HCT116 (cell line): ENCODE data around the gene ANKRD13B. TPM values are rescaled to one million over a fixed set of nuclear protein-coding genes. Genes with fewer than 3 reads are reported as not detected.

Experiments used
- ATAC-seq: fragments of 200-7000 bp; cut with Tn5 transposase; 2 replicates; pipeline ENCODE4 v1.9.1; 2020; ENCODE audit warnings: mild to moderate bottlenecking, moderate library complexity
- BruUV-seq: library from RNA; stranded (reverse); fragments of 400-500 nt; replicated peaks from 2 replicates; lab custom pipeline; 2021; lab: Mats Ljungman, UMichigan
- CTCF ChIA-PET: fragments of 300-600 bp; sonication (Branson Sonifier 250); formaldehyde crosslinking; loops from one replicate; lab custom pipeline; 2021; ENCODE audit warnings: antibody characterized with exemption; lab: Charles Lee
- POLR2A ChIA-PET: fragments of 300-600, 350-600 bp; sonication (Branson Sonifier 250); formaldehyde crosslinking; loops from one replicate; lab custom pipeline; 2021; ENCODE audit warnings: antibody characterized with exemption; lab: Charles Lee
- RAD21 ChIA-PET, 2 experiments: fragments of 300-600 bp; sonication (Branson Sonifier 250); formaldehyde crosslinking; loops; one replicate each; lab custom pipeline; 2023; ENCODE audit warnings: low total read pairs in 2 of 2; ENCODE audit not compliant: uncharacterized antibody in 2 of 2, unreplicated experiment in 2 of 2, low non-redundant PET in 1 of 2; lab: Charles Lee
- DNase-seq: peaks from one replicate; pipeline ENCODE4 v3.0.0-alpha.2; 2010; ENCODE audit warnings: low read depth, low spot score
- H2AFZ ChIP-seq: fragments of 200-600 bp; shearing (Covaris generic), sonication (generic); 2 replicates; pipeline ENCODE4 v1.6.1; 2017; ENCODE audit warnings: low read depth, mixed run types, mixed read lengths, antibody characterized with exemption, low read length; ENCODE audit not compliant: poor library complexity, severe bottlenecking
- H3K27ac ChIP-seq: 2 replicates; pipeline ENCODE4 v1.5.1; 2012; ENCODE audit warnings: low read depth, low read length
- H3K27me3 ChIP-seq: fragments of 200-600 bp; sonication (generic); 2 replicates; pipeline ENCODE4 v1.6.1; 2016; ENCODE audit warnings: mixed run types, low read length, mixed read lengths; ENCODE audit not compliant: insufficient read depth
- H3K36me3 ChIP-seq, 2 experiments: fragments of 200-500 bp in 1 of 2; fragments of 200-600 bp in 1 of 2; sonication (Bioruptor generic) in 1 of 2; sonication (generic) in 1 of 2; 2 replicates each; pipeline versions ENCODE4 v1.5.1 to v1.6.1; 2014 to 2016; ENCODE audit warnings: low read length in 2 of 2, inconsistent platforms in 1 of 2, mixed read lengths in 1 of 2, mixed run types in 1 of 2; ENCODE audit not compliant: insufficient read depth in 2 of 2, control insufficient read depth in 1 of 2
- H3K4me1 ChIP-seq, 2 experiments: fragments of 200-600 bp in 1 of 2; sonication (generic) in 1 of 2; 2 replicates each; pipeline versions ENCODE4 v1.5.1 to v1.6.1; 2012 to 2017; ENCODE audit warnings: low read length in 2 of 2, inconsistent platforms in 1 of 2, mild to moderate bottlenecking in 1 of 2, mixed read lengths in 1 of 2, mixed run types in 1 of 2, moderate library complexity in 1 of 2; ENCODE audit not compliant: insufficient read depth in 2 of 2, control insufficient read depth in 1 of 2
- H3K4me2 ChIP-seq: fragments of 200-600 bp; sonication (generic); 2 replicates; pipeline ENCODE4 v1.6.1; 2017; ENCODE audit warnings: mixed run types, low read length, mixed read lengths
- H3K4me3 ChIP-seq, 2 experiments: fragments of 200-600 bp in 1 of 2; sonication (generic) in 1 of 2; replicated peaks in 1 of 2; 2 replicates each; pipeline ENCODE4 v1.5.1; 2011 to 2016; ENCODE audit warnings: low read length in 2 of 2, control low read depth in 1 of 2, low read depth in 1 of 2, mild to moderate bottlenecking in 1 of 2, mixed read lengths in 1 of 2, mixed run types in 1 of 2
- H3K79me2 ChIP-seq: fragments of 200-600 bp; sonication (generic); 2 replicates; pipeline ENCODE4 v1.6.1; 2017; ENCODE audit warnings: mild to moderate bottlenecking, mixed run types, low read length, moderate library complexity, mixed read lengths; ENCODE audit not compliant: insufficient read depth
- H3K9ac ChIP-seq: fragments of 200-600 bp; sonication (generic); 2 replicates; pipeline ENCODE4 v1.6.1; 2016; ENCODE audit warnings: low read length, mixed read lengths
- H3K9me2 ChIP-seq: fragments of 200-600 bp; sonication (generic), shearing (Covaris generic); 2 replicates; pipeline ENCODE4 v1.6.1; 2017; ENCODE audit warnings: mixed run types, mild to moderate bottlenecking, moderate library complexity; ENCODE audit not compliant: insufficient read depth
- H3K9me3 ChIP-seq, 2 experiments: fragments of 200-500 bp in 1 of 2; fragments of 200-600 bp in 1 of 2; sonication (Bioruptor generic) in 1 of 2; sonication (generic) in 1 of 2; 2 replicates each; pipeline ENCODE4 v1.6.1; 2014 to 2017; ENCODE audit warnings: low read length in 2 of 2, mixed read lengths in 2 of 2, inconsistent platforms in 1 of 2, low read depth in 1 of 2, mild to moderate bottlenecking in 1 of 2, mixed run types in 1 of 2, moderate library complexity in 1 of 2; ENCODE audit not compliant: control insufficient read depth in 1 of 2, insufficient read depth in 1 of 2
- H4K20me1 ChIP-seq: fragments of 200-600 bp; sonication (generic), shearing (Covaris generic); 2 replicates; pipeline ENCODE4 v1.6.1; 2017; ENCODE audit warnings: mixed run types, mild to moderate bottlenecking, moderate library complexity; ENCODE audit not compliant: insufficient read depth
- ATF3 ChIP-seq: IDR thresholded peaks from 2 replicates; pipeline ENCODE4 v1.6.1; 2012
- CBX3 ChIP-seq: IDR thresholded peaks from 2 replicates; pipeline ENCODE4 v1.6.1; 2012; ENCODE audit warnings: low read depth
- CEBPB ChIP-seq: IDR thresholded peaks from 2 replicates; pipeline ENCODE4 v1.6.1; 2012; ENCODE audit warnings: low read depth
- CTCF ChIP-seq, 3 experiments: fragments of 200-600 bp in 1 of 3; sonication (generic) in 1 of 3; IDR thresholded peaks in 2 of 3; conservative IDR thresholded peaks in 1 of 3; 2 replicates each; pipeline ENCODE4 v1.5.1; 2012 to 2017; ENCODE audit warnings: low read depth in 2 of 3, low read length in 2 of 3, antibody characterized with exemption in 1 of 3, borderline replicate concordance in 1 of 3, control low read depth in 1 of 3, mild to moderate bottlenecking in 1 of 3, mixed read lengths in 1 of 3, mixed run types in 1 of 3, moderate library complexity in 1 of 3; ENCODE audit not compliant: insufficient read depth in 1 of 3
- ELF1 ChIP-seq: IDR thresholded peaks from 2 replicates; pipeline ENCODE4 v1.6.1; 2012; ENCODE audit warnings: low read depth, borderline replicate concordance
- EZH2 ChIP-seq: fragments of 200-600 bp; sonication (generic); IDR thresholded peaks from 2 replicates; pipeline ENCODE4 v1.6.1; 2017; ENCODE audit warnings: antibody characterized with exemption, mixed run types
- EZH2phosphoT487 ChIP-seq: fragments of 200-600 bp; IDR thresholded peaks from 2 replicates; pipeline ENCODE4 v1.6.1; 2018; ENCODE audit warnings: antibody characterized with exemption, borderline replicate concordance
- JUND ChIP-seq: IDR thresholded peaks from 2 replicates; pipeline ENCODE4 v1.6.1; 2012
- MAX ChIP-seq: IDR thresholded peaks from 2 replicates; pipeline ENCODE4 v1.6.1; 2012
- POLR2AphosphoS5 ChIP-seq: IDR thresholded peaks from 2 replicates; pipeline ENCODE4 v1.6.1; 2011; ENCODE audit warnings: mild to moderate bottlenecking, low read depth, low read length, moderate library complexity
- SIN3A ChIP-seq: IDR thresholded peaks from 2 replicates; pipeline ENCODE4 v1.6.1; 2012; ENCODE audit warnings: low read depth
- SP1 ChIP-seq: IDR thresholded peaks from 2 replicates; pipeline ENCODE4 v1.6.1; 2012; ENCODE audit warnings: low read depth
- YY1 ChIP-seq: IDR thresholded peaks from 2 replicates; pipeline ENCODE4 v1.6.1; 2011; ENCODE audit warnings: low read length, low read depth, moderate library complexity, mild to moderate bottlenecking; ENCODE audit not compliant: insufficient replicate concordance; ENCODE audit errors: extremely low read depth
- ZBTB33 ChIP-seq: IDR thresholded peaks from 2 replicates; pipeline ENCODE4 v1.6.1; 2011; ENCODE audit warnings: mild to moderate bottlenecking, low read length, moderate library complexity; ENCODE audit not compliant: insufficient replicate concordance; ENCODE audit errors: extremely low read depth
- ZFX ChIP-seq: fragments of 450-650 bp; IDR thresholded peaks from 2 replicates; pipeline ENCODE4 v1.6.1; 2017
- intact Hi-C: fragments of 100-400 bp; cut with micrococcal nuclease; formaldehyde crosslinking; loops from 2 replicates; pipeline ENCODE4 v1.10.0; 2022
- total RNA-seq: library from RNA; stranded (reverse); gene quantifications from one replicate; pipeline ENCODE4 v1.2.1, GENCODE V29; 2021; ENCODE audit not compliant: unreplicated experiment

The ANKRD13B gene
- total RNA-seq, 1 experiment from 2014 or later, result 27.4 TPM

DNA sequence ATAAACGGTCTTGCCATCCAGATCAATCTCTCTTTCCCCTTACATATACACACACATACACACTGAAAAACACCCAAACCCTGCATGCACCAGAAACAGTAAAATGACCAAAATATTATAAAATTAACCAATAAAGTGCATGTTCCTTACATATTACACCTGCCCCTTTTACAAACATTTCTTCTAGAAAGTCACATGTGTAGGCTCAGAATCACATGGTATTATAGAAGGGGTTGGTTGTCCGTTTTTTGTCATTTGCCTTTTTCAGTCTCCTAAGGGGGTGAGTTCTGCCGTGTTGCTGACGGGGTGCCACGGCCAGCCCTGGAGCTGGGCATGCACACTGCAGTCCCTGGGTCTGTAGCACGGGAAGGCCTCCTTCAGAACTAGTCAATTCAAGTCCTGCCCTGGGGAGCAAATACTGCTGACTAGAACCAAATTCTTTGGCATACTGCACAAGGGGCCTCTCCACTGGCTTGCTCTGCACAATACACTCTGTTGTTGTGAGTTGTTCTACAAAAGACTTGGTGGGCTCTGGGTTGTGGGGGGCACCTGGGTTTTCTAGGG, 37.8 kb downstream of the ANKRD13B start:
- intact Hi-C loops, result no loop called here
- no peak overlapping the region for H3K4me3 ChIP-seq
- ChIA-PET RAD21 (no interaction called here), POLR2A (no interaction called here), CTCF (interaction anchor here (1.8 kb wide), 1 partner anchor 13 kb away, joined by 4 read pairs; no protein-coding TSS in a partner anchor)
- H3K36me3 ChIP-seq, result peaks cover 0 to 2% of the 10 kb centered on the region in 2 experiments; a peak in 1 of 4 replicates
- H3K9me2 ChIP-seq, result no peaks in the 10 kb centered on the region
- peaks cover 0 to 2% of the 10 kb centered on the region in 2 experiments; a peak in 1 of 4 replicates for H3K4me1 ChIP-seq
- H3K9me3 ChIP-seq, result no peaks in the 10 kb centered on the region
- no peaks in the 10 kb centered on the region for H3K27me3 ChIP-seq
- BruUV-seq, result no TSS peak
- no peaks in the 10 kb centered on the region for H4K20me1 ChIP-seq
- no peak overlapping the region for H3K9ac ChIP-seq
- DNase-seq (no peak), ATAC-seq (no peak)
- no peak overlapping the region for H3K27ac ChIP-seq
- no peak overlapping the region for H3K4me2 ChIP-seq
- no peaks in the 10 kb centered on the region for H3K79me2 ChIP-seq
- no peak for TF ChIP-seq YY1
- no peak for TF ChIP-seq CBX3
- no peak for TF ChIP-seq ZFX
- TF ChIP-seq CTCF (IDR thresholded peaks at IDR 0.05 in 2 of 3, conservative IDR thresholded peaks at IDR 0.05 in 1 of 3; ENCODE audit: borderline replicate concordance in 1 of 3, insufficient read depth in 1 of 3, low read depth in 2 of 3, low read length in 2 of 3), result no peak
- TF ChIP-seq EZH2, result no peak
- no peak for TF ChIP-seq SP1
- TF ChIP-seq ATF3, result no peak
- no peak for TF ChIP-seq ZBTB33
- no peak for TF ChIP-seq JUND
- no peak for TF ChIP-seq EZH2phosphoT487
- no peak for TF ChIP-seq MAX
- no peak for TF ChIP-seq ELF1
- TF ChIP-seq SIN3A, result no peak
- TF ChIP-seq POLR2AphosphoS5, result no peak
- TF ChIP-seq CEBPB, result no peak
- H2AFZ ChIP-seq, result no peak overlapping the region
